Spleen (tissue), 11 donors: Measurements from ENCODE around the gene TLR9. TPM values are rescaled to one million over a fixed set of nuclear protein-coding genes. Genes with fewer than 3 reads are reported as not detected.

Experiments
- DNase-seq: peaks from one replicate; pipeline ENCODE4 v3.0.0-alpha.2; 2020
- H3K27ac ChIP-seq, 8 donors: fragments of 200-600 bp; sonication (generic) in 7 of 8; 1 replicate in 4 of 8; 2 replicates in 4 of 8; pipeline versions ENCODE4 v1.5.0 to v1.8.0; 2016 to 2021; ENCODE audit warnings: inconsistent platforms in 4 of 8, mild to moderate bottlenecking in 4 of 8, moderate library complexity in 1 of 8
- H3K27me3 ChIP-seq, 7 donors: fragments of 200-600 bp; sonication (generic) in 6 of 7; replicated peaks in 1 of 7; 1 replicate in 4 of 7; 2 replicates in 3 of 7; pipeline versions ENCODE4 v1.5.0 to v1.8.0; 2016 to 2021; ENCODE audit warnings: inconsistent platforms in 3 of 7, mild to moderate bottlenecking in 1 of 7
- H3K36me3 ChIP-seq, 6 donors: fragments of 200-600 bp; sonication (generic) in 5 of 6; 1 replicate in 4 of 6; 2 replicates in 2 of 6; pipeline versions ENCODE4 v1.5.0 to v1.8.0; 2016 to 2021; ENCODE audit warnings: inconsistent platforms in 2 of 6
- H3K4me1 ChIP-seq, 6 donors: fragments of 200-600 bp; sonication (generic) in 5 of 6; 1 replicate in 3 of 6; 2 replicates in 3 of 6; pipeline versions ENCODE4 v1.5.0 to v1.8.0; 2016 to 2021; ENCODE audit warnings: inconsistent platforms in 3 of 6
- H3K4me3 ChIP-seq, 8 donors: fragments of 200-600 bp; sonication (generic) in 7 of 8; 1 replicate in 4 of 8; 2 replicates in 4 of 8; pipeline versions ENCODE4 v1.5.0 to v1.8.0; 2016 to 2021; ENCODE audit warnings: inconsistent platforms in 4 of 8, mild to moderate bottlenecking in 4 of 8, moderate library complexity in 2 of 8
- H3K9me3 ChIP-seq, 8 donors: fragments of 200-600 bp; sonication (generic) in 7 of 8; 1 replicate in 4 of 8; 2 replicates in 4 of 8; pipeline versions ENCODE4 v1.5.0 to v1.8.0; 2016 to 2021; ENCODE audit warnings: inconsistent platforms in 4 of 8
- POLR2A ChIP-seq, 3 donors: fragments of 450-650 bp; IDR thresholded peaks; one replicate each; pipeline ENCODE4 v1.5.1; 2017; ENCODE audit warnings: antibody characterized with exemption in 3 of 3, mild to moderate bottlenecking in 1 of 3
- POLR2AphosphoS5 ChIP-seq, 3 donors: sonication (generic); formaldehyde crosslinking; IDR thresholded peaks; one replicate each; pipeline ENCODE4 v1.5.1; 2017; ENCODE audit warnings: antibody characterized with exemption in 3 of 3
- WGBS, 5 donors: extraction: QIAGEN DNeasy Blood & Tissue Kit in 3 of 5; methylation state at CpG; one replicate each; pipeline versions ENCODE4 v1.1.5 to v1.1.7; 2013 to 2018; 5-methylcytosine and 5-hydroxymethylcytosine counted together
- intact Hi-C: fragments of 100-400 bp; cut with DNase I; formaldehyde crosslinking; loops from one replicate; pipeline ENCODE4 v1.15.0; 2023; ENCODE audit warnings: low total_unique reads
- polyA plus RNA-seq, 3 donors: library from polyadenylated mRNA; stranded (reverse); fragments of 200-250 nt; gene quantifications; one replicate each; pipeline ENCODE4 v1.2.1, GENCODE V29; 2013
- total RNA-seq, 7 donors: library from RNA; depleted of rRNA in 3 of 7; stranded (reverse); fragments of >200 nt in 3 of 7; fragmentation: NEBNext Ultra II Directional in 4 of 7; extraction: Animal tissue kit (Norgen Biotek cat#: 25700) in 4 of 7; gene quantifications; one replicate each; pipeline versions ENCODE4 v1.1.0 to v1.2.1, GENCODE V29; 2016 to 2021
- TF ChIP-seq, protein P1 (sequence below), 11 experiments: fragments of 200-600 bp in 7 of 11; fragments of 450-650 bp in 4 of 11; sonication (generic) in 4 of 11; IDR thresholded peaks in 8 of 11; conservative IDR thresholded peaks in 3 of 11; 1 replicate in 7 of 11; 2 replicates in 4 of 11; pipeline versions ENCODE4 v1.4.0 to v1.8.0; 2016 to 2021; ENCODE audit warnings: antibody characterized with exemption in 11 of 11, inconsistent platforms in 4 of 11, mild to moderate bottlenecking in 1 of 11
- donor health status: healthy with polysubstance abuse.
- donor health status: DM: no; HTN: no; CAD: no; lungs with moderate emphysema.
- donor health status: DM: no; HTN: no; CAD: no.
- donor health status: Bipolar disorder and iron deficiency.
- donor health status: healthy.
- donor health status: DM: no; HTN: no; CAD: no.
- donor health status: DM: yes; HTN: yes; CAD: no.

The TLR9 gene
- total and polyA plus RNA-seq, 10 donors = 0.55 to 7.7 (median 3.8) TPM; not detected in 1

DNA sequence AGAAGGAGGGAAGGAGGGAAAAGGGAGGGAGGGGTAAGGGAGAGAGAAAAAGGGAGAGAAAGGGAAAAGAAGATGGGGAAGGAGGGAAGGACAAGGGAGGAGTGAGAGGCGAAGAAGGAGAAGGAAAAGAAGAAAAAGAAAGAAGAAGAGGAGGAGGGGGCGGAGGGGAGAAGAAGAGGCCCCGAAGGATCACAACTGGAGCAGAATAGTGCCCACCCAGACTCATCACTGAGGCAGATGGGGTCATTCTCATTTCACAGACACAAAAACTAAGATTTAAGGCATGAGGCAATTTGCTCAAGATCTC, 30.2 kb downstream of the TLR9 start:
- peaks cover 34 to 75% (median 56%) of the 10 kb centered on the region in 6 donors for H3K4me1 ChIP-seq
- intact Hi-C loops = no loop called here
- 75 to 91% (median 84%) methylated on average over 3 of the region's 3 CpGs for WGBS, 5 donors

GRCh38 chr3:52194485-52195290, 30.8 kb downstream of the TLR9 start:
- TF ChIP-seq POLR2AphosphoS5 (IDR thresholded peaks at IDR 0.05) (no peak), POLR2A (IDR thresholded peaks at IDR 0.05) (no peak)
- TF ChIP-seq, protein P1, sequence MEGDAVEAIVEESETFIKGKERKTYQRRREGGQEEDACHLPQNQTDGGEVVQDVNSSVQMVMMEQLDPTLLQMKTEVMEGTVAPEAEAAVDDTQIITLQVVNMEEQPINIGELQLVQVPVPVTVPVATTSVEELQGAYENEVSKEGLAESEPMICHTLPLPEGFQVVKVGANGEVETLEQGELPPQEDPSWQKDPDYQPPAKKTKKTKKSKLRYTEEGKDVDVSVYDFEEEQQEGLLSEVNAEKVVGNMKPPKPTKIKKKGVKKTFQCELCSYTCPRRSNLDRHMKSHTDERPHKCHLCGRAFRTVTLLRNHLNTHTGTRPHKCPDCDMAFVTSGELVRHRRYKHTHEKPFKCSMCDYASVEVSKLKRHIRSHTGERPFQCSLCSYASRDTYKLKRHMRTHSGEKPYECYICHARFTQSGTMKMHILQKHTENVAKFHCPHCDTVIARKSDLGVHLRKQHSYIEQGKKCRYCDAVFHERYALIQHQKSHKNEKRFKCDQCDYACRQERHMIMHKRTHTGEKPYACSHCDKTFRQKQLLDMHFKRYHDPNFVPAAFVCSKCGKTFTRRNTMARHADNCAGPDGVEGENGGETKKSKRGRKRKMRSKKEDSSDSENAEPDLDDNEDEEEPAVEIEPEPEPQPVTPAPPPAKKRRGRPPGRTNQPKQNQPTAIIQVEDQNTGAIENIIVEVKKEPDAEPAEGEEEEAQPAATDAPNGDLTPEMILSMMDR (IDR thresholded peaks at IDR 0.05 in 8 of 11, conservative IDR thresholded peaks at IDR 0.05 in 3 of 11) = no peak
- peaks cover 34 to 75% (median 53%) of the 10 kb centered on the region in 6 donors for H3K4me1 ChIP-seq
- no peaks in the 10 kb centered on the region for H3K27me3 ChIP-seq
- intact Hi-C loops = no loop called here
- no peaks in the 10 kb centered on the region for H3K9me3 ChIP-seq
- no peak overlapping the region for H3K4me3 ChIP-seq
- 71 to 92% (median 81%) methylated on average over 13 to 14 of the region's 14 CpGs for whole genome bisulfite sequencing, 5 donors
- no peak for DNase-seq
- H3K36me3 ChIP-seq = peaks cover 0 to 6% (median 2%) of the 10 kb centered on the region in 6 donors
- H3K27ac ChIP-seq = peak overlapping the region in 2 of 8 donors; percentile 25 to 91

More for the DNA sequence above, 30.2 kb downstream of the TLR9 start:
- Histone ChIP-seq H3K36me3 (peaks cover 0 to 11% (median 2%) of the 10 kb centered on the region in 6 donors), H3K4me3 (no peak overlapping the region), H3K27me3 (no peaks in the 10 kb centered on the region), H3K27ac (peak overlapping the region in 4 of 8 donors; percentile 28 to 91 (median 64)), H3K9me3 (no peaks in the 10 kb centered on the region)
- no peak for DNase-seq
- TF ChIP-seq, protein P1 (IDR thresholded peaks at IDR 0.05 in 8 of 11, conservative IDR thresholded peaks at IDR 0.05 in 3 of 11) = no peak
- TF ChIP-seq POLR2A (IDR thresholded peaks at IDR 0.05) (no peak), POLR2AphosphoS5 (IDR thresholded peaks at IDR 0.05) (no peak)

- TF ChIP-seq, protein P1 (IDR thresholded peaks at IDR 0.05 in 8 of 11, conservative IDR thresholded peaks at IDR 0.05 in 3 of 11) = no peak
- TF ChIP-seq POLR2A (IDR thresholded peaks at IDR 0.05) (no peak), POLR2AphosphoS5 (IDR thresholded peaks at IDR 0.05) (no peak)
- Histone ChIP-seq H3K4me1 (peaks cover 22 to 76% (median 46%) of the 10 kb centered on the region in 6 donors), H3K27ac (no peak overlapping the region), H3K9me3 (no peaks in the 10 kb centered on the region), H3K27me3 (no peaks in the 10 kb centered on the region), H3K4me3 (no peak overlapping the region), H3K36me3 (no peaks in the 10 kb centered on the region)
- intact Hi-C loops = no loop called here
- WGBS, 5 donors = 78 to 89% (median 85%) methylated on average over 13 to 18 of the region's 18 CpGs
- no peak for DNase-seq
Measured at GRCh38 chr3:52193065-52193464, 32.4 kb downstream of the TLR9 start.

DNA sequence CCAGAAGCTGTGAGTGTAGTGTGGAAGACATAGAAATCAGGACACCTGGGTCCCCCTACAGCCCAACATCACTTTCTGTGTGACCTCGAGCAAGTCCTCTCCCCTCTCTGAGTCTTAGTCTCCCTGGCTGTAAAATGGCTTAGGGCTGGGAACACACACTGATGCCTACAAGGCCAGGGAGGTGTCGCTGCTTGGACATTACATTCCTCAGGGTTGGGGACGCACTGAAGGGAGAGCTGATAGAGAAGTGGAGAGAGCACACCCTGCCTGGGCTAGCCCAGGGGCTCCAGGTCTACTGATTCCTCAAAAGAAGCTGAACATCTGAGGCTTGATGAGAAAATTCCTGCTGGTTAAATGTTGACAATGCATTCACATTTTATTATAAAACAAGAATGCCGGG, 33.8 kb downstream of the TLR9 start:
- WGBS, 5 donors = 87 to 94% (median 90%) methylated on average over 4 of the region's 4 CpGs
- no peak overlapping the region for H3K4me3 ChIP-seq
- TF ChIP-seq, protein P1 (IDR thresholded peaks at IDR 0.05 in 8 of 11, conservative IDR thresholded peaks at IDR 0.05 in 3 of 11) = no peak
- no peak for TF ChIP-seq POLR2A (IDR thresholded peaks at IDR 0.05)
- no peak for TF ChIP-seq POLR2AphosphoS5 (IDR thresholded peaks at IDR 0.05)
- intact Hi-C loops = no loop called here
- peak overlapping the region in 2 of 8 donors; percentile 28 to 55 for H3K27ac ChIP-seq
- no peaks in the 10 kb centered on the region for H3K36me3 ChIP-seq
- H3K27me3 ChIP-seq = no peaks in the 10 kb centered on the region
- peaks cover 11 to 64% (median 34%) of the 10 kb centered on the region in 6 donors for H3K4me1 ChIP-seq
- H3K9me3 ChIP-seq = no peaks in the 10 kb centered on the region
- DNase-seq = no peak
